ENCODE results near the gene ZIC5.

DNA sequence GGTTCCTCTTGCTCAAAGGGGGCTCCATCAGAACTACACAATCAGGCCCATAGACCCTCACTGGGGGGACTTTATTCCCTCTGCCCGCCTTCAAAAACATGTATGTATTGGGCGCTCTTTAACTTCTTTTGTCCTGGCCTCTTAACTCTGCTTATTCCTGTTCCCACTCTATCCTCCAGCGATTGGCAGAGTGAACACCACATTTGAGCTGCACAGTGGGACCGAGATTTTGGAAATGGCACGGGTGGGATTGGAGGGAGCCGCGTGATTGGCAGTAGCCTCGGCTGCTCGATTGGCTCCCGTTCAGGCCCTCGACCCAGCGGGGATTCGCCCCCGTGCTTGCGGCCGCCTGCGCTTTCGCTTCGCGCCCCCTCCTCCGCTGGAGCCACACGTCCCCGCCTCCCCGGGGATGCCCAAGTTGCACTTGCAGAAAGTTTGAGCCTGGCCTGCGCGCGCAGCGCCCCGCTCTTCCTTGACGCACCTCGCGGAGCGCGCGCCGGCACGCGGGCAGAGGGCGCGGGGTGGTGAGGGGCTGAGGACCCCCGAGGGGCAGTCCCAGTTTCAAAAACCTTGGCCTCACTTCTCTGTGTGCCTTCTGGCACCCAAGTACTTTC is at the start of gene ZIC5:
- TF ChIP-seq CTCF (IDR thresholded peaks at IDR 0.05) (no peak), POLR2A (IDR thresholded peaks at IDR 0.05) (no peak)

Measured in adrenal gland (tissue), 5 donors.